Parathyroid adenoma (tissue), 2 donors: ENCODE measurements around the gene OR1L8.
"Not testable (repeated sequence)": the region's sequence is repeated elsewhere in the genome, so short reads cannot be mapped to it uniquely, and the experiment has no call there.

Experiments used
- H2AFZ ChIP-seq: fragments of 300-600 bp; sonication (generic); one replicate; pipeline ENCODE4 v1.7.0; 2017; ENCODE audit warnings: antibody characterized with exemption, mild to moderate bottlenecking
- H3K27ac ChIP-seq: fragments of 300-600 bp; sonication (generic); one replicate; pipeline ENCODE4 v1.7.0; 2017
- H3K27me3 ChIP-seq: fragments of 300-600 bp; sonication (generic); one replicate; pipeline ENCODE4 v1.7.0; 2017; ENCODE audit warnings: low read length; ENCODE audit not compliant: control insufficient read depth, insufficient read depth
- H3K36me3 ChIP-seq: fragments of 300-600 bp; sonication (generic); one replicate; pipeline ENCODE4 v1.7.0; 2017; ENCODE audit warnings: low read length; ENCODE audit not compliant: control insufficient read depth, insufficient read depth
- H3K4me1 ChIP-seq: fragments of 300-600 bp; sonication (generic); one replicate; pipeline ENCODE4 v1.7.0; 2017; ENCODE audit warnings: control low read depth
- H3K4me2 ChIP-seq: fragments of 300-600 bp; sonication (generic); one replicate; pipeline ENCODE4 v1.7.0; 2017; ENCODE audit warnings: low read length
- H3K4me3 ChIP-seq: fragments of 300-600 bp; sonication (generic); one replicate; pipeline ENCODE4 v1.7.0; 2017; ENCODE audit warnings: low read depth, low read length
- H3K79me2 ChIP-seq: fragments of 300-600 bp; sonication (generic); one replicate; pipeline ENCODE4 v1.7.0; 2017; ENCODE audit warnings: control low read depth
- H3K9ac ChIP-seq: fragments of 300-600 bp; sonication (generic); one replicate; pipeline ENCODE4 v1.7.0; 2017; ENCODE audit warnings: mild to moderate bottlenecking
- H3K9me3 ChIP-seq: fragments of 300-600 bp; sonication (generic); one replicate; pipeline ENCODE4 v1.7.0; 2017; ENCODE audit warnings: low read length; ENCODE audit not compliant: control insufficient read depth
- CTCF ChIP-seq: fragments of 300-600 bp; sonication (generic); IDR thresholded peaks from one replicate; pipeline ENCODE4 v1.7.0; 2017; ENCODE audit warnings: antibody characterized with exemption, mild to moderate bottlenecking
- donor health status: primary hyperparathyroidism.

The OR1L8 gene

GRCh38 chr9:122538757-122539156, 44.4 kb downstream of the OR1L8 start:
- no peaks in the 10 kb centered on the region for H3K36me3 ChIP-seq
- no peak overlapping the region for H3K4me3 ChIP-seq
- H3K27me3 ChIP-seq, result no peaks in the 10 kb centered on the region
- H3K9ac ChIP-seq, result no peak overlapping the region
- no peak for TF ChIP-seq CTCF
- no peaks in the 10 kb centered on the region for H3K4me1 ChIP-seq
- no peaks in the 10 kb centered on the region for H3K9me3 ChIP-seq
- no peak overlapping the region for H2AFZ ChIP-seq
- no peak overlapping the region for H3K4me2 ChIP-seq
- H3K79me2 ChIP-seq, result no peaks in the 10 kb centered on the region
- no peak overlapping the region for H3K27ac ChIP-seq

GRCh38 chr9:122537066-122537465, 46.1 kb downstream of the OR1L8 start:
- not testable (repeated sequence) for H3K9ac ChIP-seq, H3K4me2 ChIP-seq, H3K9me3 ChIP-seq, H3K4me1 ChIP-seq, H3K79me2 ChIP-seq, H3K27me3 ChIP-seq, H2AFZ ChIP-seq, H3K4me3 ChIP-seq, H3K27ac ChIP-seq, H3K36me3 ChIP-seq

GRCh38 chr9:122536134-122536533, 47.0 kb downstream of the OR1L8 start:
- no peak overlapping the region for H2AFZ ChIP-seq
- no peak for TF ChIP-seq CTCF
- no peaks in the 10 kb centered on the region for H3K27me3 ChIP-seq
- no peak overlapping the region for H3K4me3 ChIP-seq
- no peaks in the 10 kb centered on the region for H3K9me3 ChIP-seq
- no peak overlapping the region for H3K4me2 ChIP-seq
- no peak overlapping the region for H3K9ac ChIP-seq
- H3K4me1 ChIP-seq, result no peaks in the 10 kb centered on the region
- no peaks in the 10 kb centered on the region for H3K36me3 ChIP-seq
- no peaks in the 10 kb centered on the region for H3K79me2 ChIP-seq
- no peak overlapping the region for H3K27ac ChIP-seq

- H3K4me1 ChIP-seq, H3K9ac ChIP-seq, H3K27me3 ChIP-seq, H3K9me3 ChIP-seq, H3K27ac ChIP-seq, H3K79me2 ChIP-seq, H3K4me3 ChIP-seq, H2AFZ ChIP-seq, H3K36me3 ChIP-seq, H3K4me2 ChIP-seq: not testable (repeated sequence)
Measured at GRCh38 chr9:122531157-122531556, 52.0 kb downstream of the OR1L8 start.

- H3K4me2 ChIP-seq, result no peak within 1 kb of the TSS
- H3K27ac ChIP-seq, result no peak within 1 kb of the TSS
- TF ChIP-seq CTCF, result no peak
- H3K4me1 ChIP-seq, result no peaks in the 10 kb centered on the region
- no peaks in the 10 kb centered on the region for H3K9me3 ChIP-seq
- no peaks in the 10 kb centered on the region for H3K27me3 ChIP-seq
- no peaks in the 10 kb centered on the region for H3K79me2 ChIP-seq
- H3K36me3 ChIP-seq, result no peaks in the 10 kb centered on the region
- no peak within 1 kb of the TSS for H2AFZ ChIP-seq
- no peak within 1 kb of the TSS for H3K4me3 ChIP-seq
- no peak within 1 kb of the TSS for H3K9ac ChIP-seq
Measured at GRCh38 chr9:122527193-122527592, 56.0 kb downstream of the OR1L8 start, which contains the start of gene OR1N1. TSS of gene OR1N1 (minus strand) at chr9:122527293. CDS start at chr9:122527293, 0 bp downstream.

GRCh38 chr9:122526602-122527001, 56.6 kb downstream of the OR1L8 start:
- Histone ChIP-seq H3K4me3 (no peak overlapping the region), H3K4me1 (no peaks in the 10 kb centered on the region), H3K27me3 (no peaks in the 10 kb centered on the region), H3K79me2 (no peaks in the 10 kb centered on the region), H3K4me2 (no peak overlapping the region), H3K9ac (no peak overlapping the region), H2AFZ (no peak overlapping the region), H3K36me3 (no peaks in the 10 kb centered on the region), H3K9me3 (no peaks in the 10 kb centered on the region), H3K27ac (no peak overlapping the region)
- no peak for TF ChIP-seq CTCF
